ENCODE results near the gene ADIPOQ. TPM values are rescaled to one million over a fixed set of nuclear protein-coding genes. Genes with fewer than 3 reads are reported as not detected.
"Not testable (repeated sequence)": the region's sequence is repeated elsewhere in the genome, so short reads cannot be mapped to it uniquely, and the experiment has no call there.

ADIPOQ gene
- total RNA-seq, 2 donors from 2014 or later = not detected

DNA sequence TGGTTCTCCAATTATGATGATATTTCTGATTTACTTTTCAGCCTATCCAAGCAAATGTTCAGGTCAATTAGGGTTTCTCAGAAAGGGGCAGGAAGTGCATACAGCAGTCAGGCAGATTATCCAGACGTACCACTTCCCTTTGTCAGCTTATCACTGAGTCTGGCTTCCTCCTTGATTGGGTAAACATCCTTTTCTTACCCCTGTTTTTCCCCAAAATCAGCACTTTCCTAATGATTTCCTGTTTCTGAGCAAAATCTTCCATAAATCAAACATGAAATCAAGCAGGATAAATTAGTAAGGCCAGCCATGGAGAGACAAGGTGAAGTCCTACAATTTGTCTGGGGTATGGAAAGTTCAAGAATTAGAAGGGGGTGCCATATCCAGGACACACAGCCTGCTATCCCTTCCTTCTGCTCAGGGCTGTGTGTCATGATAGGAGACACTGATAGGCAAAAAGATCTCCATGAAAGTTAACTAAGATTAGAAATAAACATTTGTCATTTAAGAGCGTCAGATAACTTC is 29.0 kb downstream of the ADIPOQ start:
- Mint-ChIP-seq H3K4me3 (peak overlapping the region; percentile 56), H3K27me3 (no peaks in the 10 kb centered on the region), H3K36me3 (ENCODE audit: low read depth) (no peaks in the 10 kb centered on the region), H3K27ac (peak overlapping the region; percentile 85), H3K9me3 (no peaks in the 10 kb centered on the region), H3K4me1 (peaks cover 21% of the 10 kb centered on the region)
- no peak for ATAC-seq (replicated peaks)

DNA sequence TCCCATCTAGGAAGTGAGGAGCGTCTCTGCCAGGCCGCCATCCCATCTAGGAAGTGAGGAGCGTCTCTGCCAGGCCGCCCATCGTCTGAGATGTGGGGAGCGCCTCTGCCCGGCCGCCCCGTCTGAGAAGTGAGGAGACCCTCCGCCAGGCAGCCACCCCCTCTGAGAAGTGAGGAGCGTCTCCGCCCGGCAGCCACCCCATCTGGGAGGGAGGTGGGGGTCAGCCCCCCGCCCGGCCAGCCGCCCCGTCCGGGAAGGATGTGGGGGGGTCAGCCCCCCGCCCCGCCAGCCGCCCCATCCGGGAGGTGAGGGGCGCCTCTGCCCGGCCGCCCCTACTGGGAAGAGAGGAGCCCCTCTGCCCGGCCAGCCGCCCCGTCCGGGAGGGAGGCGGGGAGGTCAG is 31.3 kb downstream of the ADIPOQ start:
- not testable (repeated sequence) for H3K4me3 Mint-ChIP-seq; H3K27me3 Mint-ChIP-seq; H3K9me3 Mint-ChIP-seq; H3K36me3 Mint-ChIP-seq (ENCODE audit: low read depth); ATAC-seq (replicated peaks); H3K27ac Mint-ChIP-seq
- peaks cover 21% of the 10 kb centered on the region for H3K4me1 Mint-ChIP-seq

DNA sequence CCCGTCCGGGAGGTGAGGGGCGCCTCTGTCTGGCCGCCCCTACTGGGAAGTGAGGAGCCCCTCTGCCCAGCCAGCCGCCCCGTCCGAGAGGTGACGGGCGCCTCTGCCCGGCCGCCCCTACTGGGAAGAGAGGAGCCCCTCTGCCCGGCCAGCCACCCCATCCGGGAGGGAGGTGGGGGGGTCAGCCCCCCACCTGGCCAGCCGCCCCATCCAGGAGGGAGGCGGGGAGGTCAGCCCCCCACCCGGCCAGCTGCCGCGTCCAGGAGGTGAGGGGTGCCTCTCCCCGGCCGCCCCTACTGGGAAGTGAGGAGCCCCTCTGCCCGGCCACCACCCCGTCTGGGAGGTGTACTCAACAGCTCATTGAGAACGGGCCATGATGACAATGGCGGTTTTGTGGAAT is 31.7 kb downstream of the ADIPOQ start:
- not testable (repeated sequence) for H3K27ac Mint-ChIP-seq; ATAC-seq (replicated peaks); H3K36me3 Mint-ChIP-seq (ENCODE audit: low read depth); H3K9me3 Mint-ChIP-seq; H3K4me3 Mint-ChIP-seq; H3K27me3 Mint-ChIP-seq
- H3K4me1 Mint-ChIP-seq = peaks cover 22% of the 10 kb centered on the region

DNA sequence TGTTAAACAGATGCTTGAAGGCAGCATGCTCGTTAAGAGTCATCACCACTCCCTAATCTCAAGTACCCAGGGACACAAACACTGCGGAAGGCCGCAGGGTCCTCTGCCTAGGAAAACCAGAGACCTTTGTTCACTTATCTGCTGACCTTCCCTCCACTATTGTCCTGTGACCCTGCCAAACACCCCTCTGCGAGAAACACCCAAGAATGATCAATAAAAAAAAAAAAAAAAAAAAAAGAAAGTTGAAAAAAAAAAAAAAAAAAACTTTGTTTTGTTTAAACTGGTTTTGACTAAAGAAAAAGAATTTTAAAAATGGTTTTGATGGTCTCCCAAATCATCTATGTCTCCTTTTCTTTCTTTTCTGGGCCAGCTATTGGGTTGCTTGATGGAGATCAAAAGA is 32.3 kb downstream of the ADIPOQ start:
- ATAC-seq (replicated peaks); H3K27ac Mint-ChIP-seq; H3K4me3 Mint-ChIP-seq; H3K27me3 Mint-ChIP-seq; H3K36me3 Mint-ChIP-seq (ENCODE audit: low read depth); H3K9me3 Mint-ChIP-seq: not testable (repeated sequence)
- peaks cover 27% of the 10 kb centered on the region for H3K4me1 Mint-ChIP-seq

DNA sequence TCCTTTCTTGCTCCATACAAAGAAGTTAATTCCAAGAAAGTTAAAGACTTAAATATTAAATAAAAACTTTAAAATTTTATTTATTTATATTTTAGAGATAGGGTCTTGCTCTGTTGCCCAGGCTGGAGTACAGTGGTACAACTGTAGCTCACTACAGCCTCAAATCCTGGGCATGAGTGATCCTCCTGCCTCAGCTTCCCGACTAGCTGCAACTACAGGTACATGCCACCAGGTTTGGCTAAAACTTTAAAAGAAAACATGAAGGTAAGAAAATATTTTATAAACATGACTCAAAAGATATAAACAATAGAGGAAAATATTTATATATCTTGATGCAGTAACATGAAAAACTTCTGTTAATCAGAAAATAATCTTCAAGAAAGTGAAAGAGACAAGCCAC is 33.2 kb downstream of the ADIPOQ start:
- H3K4me3 Mint-ChIP-seq = no peak overlapping the region
- peaks cover 28% of the 10 kb centered on the region for H3K4me1 Mint-ChIP-seq
- no peak for ATAC-seq (replicated peaks)
- H3K27me3 Mint-ChIP-seq = no peaks in the 10 kb centered on the region
- H3K27ac Mint-ChIP-seq = no peak overlapping the region
- H3K9me3 Mint-ChIP-seq = no peaks in the 10 kb centered on the region
- H3K36me3 Mint-ChIP-seq (ENCODE audit: low read depth) = no peaks in the 10 kb centered on the region

DNA sequence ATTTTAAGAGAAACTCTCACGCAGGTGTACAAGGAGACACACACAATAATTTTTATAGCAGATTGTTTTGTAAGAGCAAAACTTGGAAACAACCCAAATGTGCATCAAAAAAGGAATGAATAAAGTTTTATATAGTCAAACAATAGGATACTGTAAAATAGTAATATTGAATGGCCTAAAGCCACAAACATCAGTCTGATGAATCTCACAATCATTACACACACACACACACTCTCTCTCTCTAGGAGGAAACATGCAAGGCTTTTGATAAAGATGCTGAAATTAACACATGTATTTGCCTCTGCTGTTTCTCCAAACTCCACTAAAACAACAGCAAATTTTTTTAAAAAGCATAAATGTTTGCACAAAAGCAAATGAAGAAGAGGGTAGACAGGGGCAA is 37.3 kb downstream of the ADIPOQ start:
- no peaks in the 10 kb centered on the region for H3K9me3 Mint-ChIP-seq
- no peaks in the 10 kb centered on the region for H3K27me3 Mint-ChIP-seq
- no peaks in the 10 kb centered on the region for H3K36me3 Mint-ChIP-seq (ENCODE audit: low read depth)
- H3K27ac Mint-ChIP-seq = peak overlapping the region; percentile 47
- peaks cover 36% of the 10 kb centered on the region for H3K4me1 Mint-ChIP-seq
- ATAC-seq (replicated peaks) = no peak
- H3K4me3 Mint-ChIP-seq = peak overlapping the region; percentile 49

DNA sequence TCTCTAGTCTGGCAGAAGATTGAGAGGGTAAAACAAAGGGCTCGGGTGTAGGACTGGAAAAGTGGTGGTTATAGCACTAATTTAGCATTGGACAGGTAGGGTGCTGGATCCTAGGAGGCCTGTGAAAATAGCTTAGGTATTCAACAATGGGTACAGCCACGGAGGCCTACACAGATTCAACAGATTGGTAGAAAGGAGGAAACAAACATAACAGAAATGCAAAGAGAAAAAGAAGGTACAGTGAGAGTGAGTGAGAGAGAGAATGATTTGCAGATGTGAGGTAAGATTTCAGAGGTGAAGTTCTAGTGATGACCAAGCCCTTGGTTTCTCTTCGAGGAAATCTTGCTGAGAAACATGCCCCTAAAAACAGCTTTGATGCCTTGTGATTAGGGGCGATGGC is 37.9 kb downstream of the ADIPOQ start:
- peak; percentile 40 for ATAC-seq (replicated peaks)

DNA sequence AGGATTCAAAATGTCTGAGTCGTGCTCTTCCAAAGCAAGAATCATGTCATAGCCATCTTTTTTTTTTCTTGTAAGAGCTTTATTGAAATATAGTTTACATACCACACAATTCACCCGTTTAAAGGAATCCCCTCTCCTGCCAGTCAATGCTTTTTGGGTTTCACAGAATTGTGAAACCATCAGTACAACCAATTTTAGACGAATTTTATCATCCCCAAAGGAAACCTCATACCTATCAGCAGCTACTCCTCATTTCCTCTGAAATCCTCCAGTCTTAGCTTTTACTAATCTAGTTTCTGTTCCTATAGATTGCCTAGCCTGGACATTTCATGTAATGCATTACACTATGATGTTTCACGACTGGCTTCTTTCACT is 39.6 kb downstream of the ADIPOQ start:
- no peaks in the 10 kb centered on the region for H3K9me3 Mint-ChIP-seq
- peak; percentile 68 for ATAC-seq (replicated peaks)

More for the DNA sequence above, 37.9 kb downstream of the ADIPOQ start:
- H3K4me3 Mint-ChIP-seq = peak overlapping the region; percentile 49
- H3K27ac Mint-ChIP-seq = peak overlapping the region; percentile 47
- no peaks in the 10 kb centered on the region for H3K27me3 Mint-ChIP-seq
- H3K4me1 Mint-ChIP-seq = peaks cover 36% of the 10 kb centered on the region
- H3K9me3 Mint-ChIP-seq = no peaks in the 10 kb centered on the region
- H3K36me3 Mint-ChIP-seq (ENCODE audit: low read depth) = no peaks in the 10 kb centered on the region

DNA sequence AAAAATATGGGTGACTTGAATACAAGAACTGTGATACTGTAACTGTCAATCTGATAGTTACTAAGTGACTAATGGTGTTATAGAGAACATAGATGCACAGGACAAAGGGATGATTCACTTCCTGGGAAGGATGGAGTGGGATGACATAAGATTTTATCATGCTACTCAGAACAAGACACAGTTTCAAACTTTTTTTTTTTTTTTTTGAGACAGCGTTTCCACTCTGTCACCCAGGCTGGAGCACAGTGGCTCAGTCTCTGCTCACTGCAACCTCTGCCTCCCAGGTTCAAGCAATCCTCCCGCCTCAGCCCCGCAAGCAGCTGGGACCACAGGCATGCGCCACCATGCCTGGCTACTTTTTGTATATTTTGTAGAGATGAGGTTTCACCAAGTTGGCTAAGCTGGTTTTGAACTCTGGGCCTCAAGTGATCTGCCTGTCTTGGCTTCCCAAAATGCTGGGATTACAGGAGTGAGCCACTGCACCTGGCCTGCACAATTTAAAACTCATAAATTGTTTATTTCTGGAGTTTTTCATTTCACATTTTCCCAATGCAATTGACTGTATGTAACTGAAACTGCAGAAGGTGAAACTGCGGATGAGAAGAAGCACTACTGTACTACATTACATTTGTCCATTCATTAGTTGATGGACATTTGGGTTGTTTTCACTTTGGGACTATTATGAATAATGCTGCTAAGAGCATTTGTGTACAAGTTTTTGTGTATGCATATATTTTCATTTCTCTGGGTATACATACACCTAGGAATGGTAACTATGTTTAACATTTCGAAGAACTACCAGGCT is 40.6 kb downstream of the ADIPOQ start:
- no peaks in the 10 kb centered on the region for H3K9me3 Mint-ChIP-seq
- no peaks in the 10 kb centered on the region for H3K27me3 Mint-ChIP-seq
- H3K4me1 Mint-ChIP-seq = peaks cover 36% of the 10 kb centered on the region
- no peaks in the 10 kb centered on the region for H3K36me3 Mint-ChIP-seq (ENCODE audit: low read depth)
- H3K4me3 Mint-ChIP-seq = peak overlapping the region; percentile 49
- peak overlapping the region; percentile 86 for H3K27ac Mint-ChIP-seq
- peak; percentile 89 for ATAC-seq (replicated peaks)

More for the DNA sequence above, 39.6 kb downstream of the ADIPOQ start:
- Mint-ChIP-seq H3K27ac (peak overlapping the region; percentile 86), H3K36me3 (ENCODE audit: low read depth) (no peaks in the 10 kb centered on the region), H3K4me3 (peak overlapping the region; percentile 49), H3K27me3 (no peaks in the 10 kb centered on the region), H3K4me1 (peaks cover 36% of the 10 kb centered on the region)

DNA sequence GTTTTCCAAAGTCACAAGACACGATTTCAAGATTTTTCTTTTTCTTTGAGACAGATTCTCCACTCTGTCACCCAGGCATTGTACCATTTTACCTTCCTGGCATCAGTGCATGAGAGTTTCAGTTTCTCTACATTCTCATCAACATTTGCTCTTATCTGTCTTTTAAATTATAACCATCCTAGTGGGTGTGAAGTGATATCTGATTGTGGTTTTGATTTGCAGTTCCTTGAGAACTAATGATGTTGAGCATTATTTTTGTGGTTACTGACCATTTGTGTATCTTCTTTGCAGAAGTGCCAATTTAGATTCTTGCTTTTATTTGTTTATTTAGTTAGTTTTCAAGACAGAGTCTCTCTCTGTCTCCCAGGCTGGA is 41.2 kb downstream of the ADIPOQ start:
- peak; percentile 2 for ATAC-seq (replicated peaks)
- peak overlapping the region; percentile 49 for H3K4me3 Mint-ChIP-seq
- H3K27me3 Mint-ChIP-seq = no peaks in the 10 kb centered on the region
- H3K4me1 Mint-ChIP-seq = peaks cover 36% of the 10 kb centered on the region
- H3K36me3 Mint-ChIP-seq (ENCODE audit: low read depth) = no peaks in the 10 kb centered on the region
- H3K27ac Mint-ChIP-seq = peak overlapping the region; percentile 86
- H3K9me3 Mint-ChIP-seq = no peaks in the 10 kb centered on the region

DNA sequence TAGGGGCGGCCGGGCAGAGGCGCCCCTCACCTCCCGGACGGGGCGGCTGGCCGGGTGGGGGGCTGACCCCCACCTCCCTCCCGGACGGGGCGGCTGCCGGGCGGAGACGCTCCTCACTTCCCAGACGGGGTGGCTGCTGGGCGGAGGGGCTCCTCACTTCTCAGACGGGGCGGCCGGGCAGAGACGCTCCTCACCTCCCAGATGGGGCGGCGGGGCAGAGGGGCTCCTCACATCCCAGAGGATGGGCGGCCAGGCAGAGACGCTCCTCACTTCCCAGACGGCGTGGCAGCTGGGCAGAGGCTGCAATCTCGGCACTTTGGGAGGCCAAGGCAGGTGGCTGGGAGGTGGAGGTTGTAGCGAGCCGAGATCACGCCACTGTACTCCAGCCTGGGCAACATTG is 42.4 kb downstream of the ADIPOQ start:
- not testable (repeated sequence) for H3K36me3 Mint-ChIP-seq (ENCODE audit: low read depth); H3K4me3 Mint-ChIP-seq; H3K27me3 Mint-ChIP-seq; ATAC-seq (replicated peaks); H3K27ac Mint-ChIP-seq; H3K9me3 Mint-ChIP-seq
- peaks cover 26% of the 10 kb centered on the region for H3K4me1 Mint-ChIP-seq

DNA sequence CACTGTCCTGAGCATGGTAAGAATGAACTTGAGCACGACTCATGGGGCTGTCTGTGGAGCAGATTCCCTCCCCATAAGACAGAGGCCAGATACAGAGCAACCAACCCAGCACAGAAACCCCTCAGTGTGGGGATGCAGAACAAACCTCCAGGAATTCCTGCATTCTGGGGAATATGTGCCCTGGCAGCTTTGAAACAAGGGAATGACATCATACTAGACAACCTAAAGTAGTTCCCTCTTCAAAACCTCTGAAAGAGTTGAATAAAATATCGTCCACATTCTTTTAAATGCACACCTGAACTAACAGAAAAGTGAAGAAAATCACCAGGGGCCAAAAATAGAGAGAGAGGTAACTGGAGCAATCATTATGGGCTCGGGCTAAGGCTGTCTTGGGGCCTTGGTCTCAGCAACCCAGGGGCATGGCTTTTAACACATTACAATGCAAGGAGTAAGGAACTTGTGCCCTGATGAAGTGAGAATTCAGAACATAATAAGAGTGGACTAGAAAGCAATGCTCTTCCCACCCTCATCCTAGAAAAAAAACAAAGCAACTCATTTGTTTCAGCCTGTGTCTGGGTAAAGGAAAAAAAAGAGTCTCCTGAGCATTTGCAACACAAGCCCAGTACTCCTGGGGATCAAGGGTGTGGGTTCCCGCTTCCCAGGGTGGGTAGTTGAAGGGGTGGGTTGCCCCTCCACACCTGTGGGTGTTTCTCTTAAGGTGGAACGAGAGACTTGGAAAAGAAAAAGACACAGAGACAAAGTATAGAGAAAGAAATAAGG is 43.9 kb downstream of the ADIPOQ start:
- Mint-ChIP-seq H3K27me3 (no peaks in the 10 kb centered on the region), H3K27ac (no peak overlapping the region), H3K9me3 (no peaks in the 10 kb centered on the region), H3K36me3 (ENCODE audit: low read depth) (no peaks in the 10 kb centered on the region), H3K4me1 (peaks cover 19% of the 10 kb centered on the region), H3K4me3 (no peak overlapping the region)
- ATAC-seq (replicated peaks) = no peak

DNA sequence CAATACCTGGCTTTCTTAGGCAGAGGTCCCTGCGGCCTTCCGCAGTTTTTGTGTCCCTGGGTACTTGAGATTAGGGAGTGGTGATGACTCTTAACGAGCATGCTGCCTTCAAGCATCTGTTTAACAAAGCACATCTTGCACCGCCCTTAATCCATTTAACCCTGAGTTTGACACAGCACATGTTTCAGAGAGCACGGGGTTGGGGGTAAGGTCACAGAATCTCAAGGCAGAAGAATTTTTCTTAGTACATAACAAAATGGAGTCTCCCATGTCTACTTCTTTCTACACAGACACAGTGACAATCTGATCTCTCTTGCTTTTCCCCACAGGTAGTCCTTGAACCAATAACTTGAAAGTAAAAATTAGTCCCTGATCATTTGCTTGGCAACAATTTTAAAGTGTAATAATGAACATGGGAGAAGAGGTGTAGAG is 45.0 kb downstream of the ADIPOQ start:
- H3K36me3 Mint-ChIP-seq (ENCODE audit: low read depth) = not testable (repeated sequence)

DNA sequence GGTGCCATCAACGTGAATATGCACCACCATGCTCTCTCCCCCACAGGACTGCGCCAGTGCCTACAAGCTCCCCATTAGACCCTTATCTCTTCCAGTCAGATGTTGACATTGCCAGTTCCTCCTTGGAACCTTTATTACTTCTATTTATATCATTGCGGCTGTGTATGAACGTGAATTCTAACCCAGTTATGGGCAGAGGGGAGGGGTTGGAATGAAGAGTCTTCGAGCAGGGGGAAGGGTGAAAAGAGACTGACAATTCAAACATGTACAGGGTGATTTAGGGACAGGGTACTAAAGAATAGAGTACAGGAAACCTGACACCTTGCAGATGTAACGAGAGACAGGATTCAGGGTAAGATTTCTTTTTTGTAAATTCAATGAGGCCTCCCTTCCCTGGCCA is 46.1 kb downstream of the ADIPOQ start:
- no peaks in the 10 kb centered on the region for H3K9me3 Mint-ChIP-seq
- no peak for ATAC-seq (replicated peaks)
- H3K27me3 Mint-ChIP-seq = no peaks in the 10 kb centered on the region
- no peak overlapping the region for H3K4me3 Mint-ChIP-seq
- no peak overlapping the region for H3K27ac Mint-ChIP-seq
- H3K36me3 Mint-ChIP-seq (ENCODE audit: low read depth) = no peaks in the 10 kb centered on the region
- peaks cover 6% of the 10 kb centered on the region for H3K4me1 Mint-ChIP-seq

More for the DNA sequence above, 45.0 kb downstream of the ADIPOQ start:
- not testable (repeated sequence) for ATAC-seq (replicated peaks); H3K27ac Mint-ChIP-seq; H3K4me3 Mint-ChIP-seq; H3K27me3 Mint-ChIP-seq; H3K9me3 Mint-ChIP-seq
- peaks cover 11% of the 10 kb centered on the region for H3K4me1 Mint-ChIP-seq

DNA sequence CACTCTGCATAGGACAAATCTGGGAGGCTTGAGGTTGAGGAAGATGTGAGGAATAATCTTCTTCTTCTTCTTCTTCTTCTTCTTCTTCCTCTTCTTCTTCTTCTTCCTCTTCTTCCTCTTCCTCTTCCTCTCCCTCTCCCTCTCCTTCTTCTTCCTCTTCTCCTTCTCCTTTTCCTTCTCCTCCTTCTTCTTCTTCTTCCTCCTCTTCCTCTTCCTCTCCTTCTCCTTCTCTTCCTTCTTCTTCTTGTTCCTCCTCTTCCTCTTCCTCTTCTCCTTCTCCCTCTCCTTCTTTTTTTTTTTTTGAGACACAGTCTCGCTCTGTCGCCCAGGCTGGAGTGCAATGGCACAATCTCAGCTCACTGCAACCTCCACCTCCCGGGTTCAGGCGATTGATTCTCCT is 47.2 kb downstream of the ADIPOQ start:
- H3K27ac Mint-ChIP-seq = not testable (repeated sequence)

More for the DNA sequence above, 47.2 kb downstream of the ADIPOQ start:
- not testable (repeated sequence) for H3K9me3 Mint-ChIP-seq; ATAC-seq (replicated peaks); H3K36me3 Mint-ChIP-seq (ENCODE audit: low read depth); H3K27me3 Mint-ChIP-seq; H3K4me1 Mint-ChIP-seq; H3K4me3 Mint-ChIP-seq
